HL-60/S4 treated with phorbol 12-myristate 13-acetate at 8.2 ng/mL for 4 days and 3 days (cell line): ENCODE results near the gene PPP2R1A.
"Not testable (repeated sequence)": the region's sequence is repeated elsewhere in the genome, so short reads cannot be mapped to it uniquely, and the experiment has no call there.

Experiments used
- in situ Hi-C: fragments of 300-500 bp; cut with MboI; formaldehyde crosslinking; loops from 2 replicates; pipeline ENCODE4 v1.15.0; 2022; ENCODE audit warnings: low sequenced_read_pairs

PPP2R1A gene

DNA sequence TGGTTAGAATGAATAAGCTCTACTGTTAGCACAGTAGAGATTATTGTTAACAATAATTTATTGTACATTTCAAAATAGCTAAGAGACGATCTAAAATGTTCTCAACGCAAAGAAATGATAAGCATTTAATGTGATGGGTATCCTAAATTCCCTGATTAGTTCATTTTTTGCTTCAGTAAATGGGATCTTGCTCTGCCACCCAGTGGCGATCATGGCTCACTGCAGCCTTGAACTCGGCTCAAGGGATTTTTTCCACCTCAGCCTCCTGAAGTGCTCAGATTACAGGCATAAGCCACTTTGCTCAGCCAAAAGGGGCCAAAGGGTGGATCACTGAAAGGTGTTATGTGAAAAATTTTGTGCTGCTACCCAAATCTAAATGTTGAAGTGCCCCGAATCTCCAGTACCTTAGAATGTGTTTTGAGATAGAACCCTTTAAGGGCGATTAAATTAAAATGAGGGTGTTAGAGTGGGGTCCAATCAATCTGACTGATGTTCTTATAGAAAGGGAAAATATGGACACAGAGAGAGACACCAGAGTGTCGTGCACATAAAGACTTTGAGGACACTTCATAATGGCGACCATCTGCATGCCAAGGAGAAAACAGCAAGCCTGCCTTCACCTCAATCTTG lies 48.0 kb downstream of the PPP2R1A start:
- in situ Hi-C loops = no loop called here

- in situ Hi-C loops = no loop called here
Observed at GRCh38 chr19:52244021-52244420, 54.2 kb downstream of the PPP2R1A start.

GRCh38 chr19:52248241-52248640 lies 58.4 kb downstream of the PPP2R1A start:
- in situ Hi-C loops = no loop called here

DNA sequence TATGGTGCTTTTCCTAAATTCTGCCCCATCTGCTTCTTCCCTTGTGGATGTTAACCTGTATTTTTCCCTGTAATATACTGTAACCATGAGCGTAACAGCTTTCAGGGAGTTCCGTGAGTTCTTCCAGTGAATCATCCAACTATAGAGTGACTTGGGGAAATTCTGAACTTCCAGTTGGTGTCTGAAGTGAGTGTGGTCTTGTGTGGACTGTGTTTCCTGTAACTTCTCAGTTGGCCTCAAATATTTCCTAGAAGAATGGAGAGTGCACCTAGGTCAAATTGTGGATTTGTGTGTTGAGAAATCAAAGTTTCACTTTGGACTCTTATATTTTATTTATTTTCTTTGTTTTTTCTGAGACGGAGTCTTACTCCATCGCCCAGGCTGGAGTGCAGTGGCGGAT lies 68.6 kb downstream of the PPP2R1A start:
- in situ Hi-C loops = no loop called here

- in situ Hi-C loops = not testable (repeated sequence)
Observed at GRCh38 chr19:52265556-52265955, 75.7 kb downstream of the PPP2R1A start.

- in situ Hi-C loops = no loop called here
Observed at GRCh38 chr19:52269338-52270261, 79.7 kb downstream of the PPP2R1A start, which contains the start of gene ZNF766. Gene ZNF766, plus strand, starts transcription at chr19:52269587. Its CDS starts 27 bp downstream, at chr19:52269614.

DNA sequence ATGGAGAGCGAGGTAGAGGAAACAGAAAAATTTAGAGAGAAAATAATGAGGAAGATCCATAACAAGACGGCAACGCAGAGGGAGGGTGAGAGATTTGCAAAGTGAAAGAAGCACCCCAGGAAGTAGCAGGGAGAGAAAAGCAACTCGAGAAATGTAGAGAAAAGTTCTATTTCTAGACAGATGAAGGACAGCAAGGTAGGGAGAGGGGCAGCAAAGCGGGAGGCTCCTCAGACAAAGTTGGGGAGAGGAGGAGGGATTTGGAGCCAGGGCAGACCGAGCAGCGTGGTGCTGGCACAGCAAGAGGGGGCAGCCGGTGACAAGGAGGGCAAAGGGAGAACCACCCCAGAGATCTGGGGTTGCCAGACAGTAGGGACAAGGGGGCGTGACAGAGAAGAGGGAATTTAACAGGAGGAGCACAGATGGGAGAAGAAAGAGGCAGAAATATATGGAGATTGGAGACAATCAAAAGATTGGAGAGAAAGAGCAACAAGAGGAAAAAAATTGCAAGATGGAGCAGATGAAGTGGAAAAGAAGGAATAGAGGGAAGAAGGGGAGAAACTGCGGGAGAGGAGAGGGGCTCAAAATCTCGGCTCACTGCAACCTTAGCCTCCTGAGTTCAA lies 80.5 kb downstream of the PPP2R1A start:
- in situ Hi-C loops = no loop called here

DNA sequence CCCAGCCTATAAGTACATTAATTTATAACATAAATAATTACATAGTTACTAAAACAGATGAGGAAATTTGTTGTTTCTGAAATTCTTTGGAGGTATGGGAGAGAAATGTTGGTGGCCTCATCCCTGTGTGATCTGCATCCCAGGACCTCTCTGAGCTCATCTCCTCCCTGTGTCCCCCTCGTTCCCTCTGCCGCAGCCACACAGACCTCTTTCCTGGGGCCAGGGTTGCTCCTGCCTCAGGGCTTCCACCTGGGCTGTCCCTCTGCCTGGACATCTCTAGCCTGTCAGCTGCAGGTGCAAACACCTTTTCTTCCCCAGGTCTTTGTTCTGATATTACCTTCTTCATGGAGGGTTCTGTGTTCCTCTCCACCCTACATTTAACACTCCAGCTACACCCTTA lies 83.4 kb downstream of the PPP2R1A start:
- in situ Hi-C loops = no loop called here

GRCh38 chr19:52274191-52274590 lies 84.3 kb downstream of the PPP2R1A start:
- in situ Hi-C loops = no loop called here

DNA sequence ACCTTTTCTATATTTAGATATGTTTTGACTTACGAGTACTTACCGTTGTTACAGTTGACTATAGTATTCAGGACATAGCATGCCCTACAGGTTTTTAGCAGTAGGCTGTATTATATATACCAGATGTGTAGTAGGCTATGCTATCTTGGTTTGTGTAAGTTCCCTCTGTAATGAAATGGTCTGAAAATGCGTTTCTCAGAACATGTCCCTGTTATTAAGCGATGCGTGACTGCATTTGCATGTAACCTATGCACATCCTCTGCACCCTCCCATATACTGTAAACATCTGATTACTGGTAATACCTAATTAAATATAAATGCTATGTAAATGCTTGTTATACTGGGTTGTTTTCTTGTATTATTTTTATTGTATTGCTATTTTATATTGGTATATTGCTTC lies 86.1 kb downstream of the PPP2R1A start:
- in situ Hi-C loops = no loop called here

DNA sequence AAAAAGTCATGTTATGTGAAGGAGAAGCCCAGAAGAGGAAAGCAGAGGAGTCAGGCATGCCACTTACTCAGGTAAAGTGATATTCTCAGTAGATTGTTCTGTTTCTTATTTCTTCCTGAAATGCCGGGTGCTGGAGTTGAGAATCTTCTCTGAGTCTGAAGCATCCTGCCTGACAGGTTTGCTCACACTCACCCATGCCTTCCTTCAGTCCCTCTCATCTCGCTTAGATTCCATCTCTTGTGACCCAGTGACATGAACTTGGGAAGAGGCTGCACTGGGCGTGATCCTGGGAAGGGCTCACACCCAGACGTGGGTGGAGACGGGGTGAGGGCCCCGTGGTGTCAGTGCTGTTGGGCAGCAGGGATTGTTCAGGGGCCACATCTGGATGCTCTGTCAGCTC lies 87.6 kb downstream of the PPP2R1A start:
- in situ Hi-C loops = no loop called here
